OCI-LY3 (cell line): ENCODE results near the gene FBXL13.
"Not testable (repeated sequence)": the region's sequence is repeated elsewhere in the genome, so short reads cannot be mapped to it uniquely, and the experiment has no call there.

Experiments
- H2AFZ ChIP-seq: fragments of 200-600, 300-600 bp; shearing (Covaris generic); 2 replicates; pipeline ENCODE4 v1.6.0; 2014; ENCODE audit warnings: antibody characterized with exemption, low read depth, low read length
- H3K27ac ChIP-seq: fragments of 200-600, 300-600 bp; sonication (generic); 2 replicates; pipeline ENCODE4 v1.5.1; 2014; ENCODE audit warnings: mild to moderate bottlenecking, low read length, moderate library complexity, mixed read lengths
- H3K27me3 ChIP-seq: fragments of 200-600, 300-600 bp; sonication (generic); 2 replicates; pipeline ENCODE4 v1.6.1; 2014; ENCODE audit warnings: low read depth, low read length, mixed read lengths
- H3K36me3 ChIP-seq: fragments of 200-600, 300-600 bp; sonication (generic); replicated peaks from 2 replicates; pipeline ENCODE3; 2014; ENCODE audit warnings: low read depth, low read length, mixed read lengths
- H3K4me1 ChIP-seq: fragments of 300-600, 200-600 bp; sonication (generic); 2 replicates; pipeline ENCODE4 v1.6.1; 2014; ENCODE audit warnings: low read length, mixed read lengths
- H3K4me2 ChIP-seq: fragments of 200-600, 300-600 bp; sonication (generic); 2 replicates; pipeline ENCODE4 v1.6.1; 2014; ENCODE audit warnings: low read length, mixed read lengths
- H3K4me3 ChIP-seq: fragments of 300-600, 200-600 bp; sonication (generic); 2 replicates; pipeline ENCODE4 v1.5.1; 2014; ENCODE audit warnings: antibody characterized with exemption, mild to moderate bottlenecking, low read length, moderate library complexity
- H3K79me2 ChIP-seq: fragments of 300-600, 200-600 bp; shearing (Covaris generic); 2 replicates; pipeline ENCODE4 v1.6.1; 2014; ENCODE audit warnings: mild to moderate bottlenecking, low read length, mixed read lengths
- H3K9ac ChIP-seq: fragments of 300-600, 200-600 bp; shearing (Covaris generic); 2 replicates; pipeline ENCODE4 v1.6.0; 2014; ENCODE audit warnings: mild to moderate bottlenecking, low read length, moderate library complexity
- H3K9me3 ChIP-seq: fragments of 200-600, 300-600 bp; shearing (Covaris generic); 2 replicates; pipeline ENCODE4 v1.6.1; 2014; ENCODE audit warnings: low read length, mixed read lengths; ENCODE audit not compliant: insufficient read depth
- H4K20me1 ChIP-seq: fragments of 200-600, 300-600 bp; sonication (generic); 2 replicates; pipeline ENCODE4 v1.6.1; 2016; ENCODE audit warnings: low read length, mixed read lengths; ENCODE audit not compliant: insufficient read depth
- CTCF ChIP-seq: fragments of 200-600, 300-600 bp; sonication (generic); IDR thresholded peaks from 2 replicates; pipeline ENCODE4 v1.5.1; 2014; ENCODE audit warnings: antibody characterized with exemption, low read length, low read depth
- EZH2phosphoT487 ChIP-seq: fragments of 200-600 bp; shearing (Covaris generic); IDR thresholded peaks from 2 replicates; pipeline ENCODE4 v1.6.1; 2018; ENCODE audit warnings: antibody characterized with exemption, mixed run types, low read depth

The FBXL13 gene

DNA sequence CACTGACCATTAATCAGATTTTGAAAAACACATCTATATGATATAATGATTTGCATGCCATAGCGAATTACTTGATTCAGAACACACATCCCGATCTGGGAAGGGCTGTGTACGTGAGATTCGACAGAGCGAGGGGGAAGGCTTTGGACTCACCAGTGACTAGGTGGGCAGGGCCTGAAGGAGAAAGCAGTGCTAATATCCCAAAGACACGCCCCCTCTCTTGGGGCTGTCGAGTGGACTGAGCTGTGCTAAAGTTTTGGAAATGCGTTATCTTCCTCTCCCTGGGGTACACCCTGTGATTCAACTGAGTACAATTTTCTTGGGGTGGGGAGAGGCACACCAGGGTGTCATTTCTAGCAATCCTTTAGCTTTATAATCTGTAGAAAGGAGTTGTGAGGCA lies 160.0 kb downstream of the FBXL13 start:
- Histone ChIP-seq H2AFZ (no peak overlapping the region), H3K36me3 (no peaks in the 10 kb centered on the region), H3K9ac (no peak overlapping the region), H3K4me2 (no peak overlapping the region), H3K9me3 (no peaks in the 10 kb centered on the region), H4K20me1 (no peaks in the 10 kb centered on the region), H3K79me2 (no peaks in the 10 kb centered on the region), H3K4me3 (no peak overlapping the region), H3K27ac (no peak overlapping the region), H3K4me1 (no peaks in the 10 kb centered on the region), H3K27me3 (no peaks in the 10 kb centered on the region)
- TF ChIP-seq EZH2phosphoT487 (no peak), CTCF (no peak)

- TF ChIP-seq EZH2phosphoT487 (no peak), CTCF (no peak)
- Histone ChIP-seq H3K9ac (no peak overlapping the region), H3K4me3 (no peak overlapping the region), H4K20me1 (no peaks in the 10 kb centered on the region), H3K9me3 (no peaks in the 10 kb centered on the region), H3K27ac (no peak overlapping the region), H3K4me1 (no peaks in the 10 kb centered on the region), H2AFZ (no peak overlapping the region), H3K36me3 (no peaks in the 10 kb centered on the region), H3K27me3 (no peaks in the 10 kb centered on the region), H3K79me2 (no peaks in the 10 kb centered on the region), H3K4me2 (no peak overlapping the region)
Observed at GRCh38 chr7:102913826-102914225, 160.8 kb downstream of the FBXL13 start.

DNA sequence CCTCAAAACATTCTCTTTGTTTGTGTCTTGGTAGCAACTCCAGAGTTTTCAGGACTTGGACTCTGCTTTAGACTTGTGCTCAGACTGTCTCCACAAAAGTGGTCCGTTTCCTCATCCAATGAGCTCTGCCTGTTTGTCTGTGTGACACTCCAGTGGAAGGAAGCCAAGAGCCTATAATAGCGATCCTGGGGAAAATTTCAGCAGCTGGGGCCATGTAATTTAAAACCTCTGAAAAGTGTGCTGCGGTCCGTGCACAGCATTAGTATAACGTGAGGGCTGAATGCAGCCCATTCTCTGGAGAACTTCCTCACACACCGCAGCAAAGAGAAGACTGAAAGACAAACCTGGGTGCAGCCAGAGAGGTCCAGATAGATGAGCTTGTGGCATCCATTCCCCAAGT lies 161.9 kb downstream of the FBXL13 start, which contains the start of gene LRRC17:
Gene LRRC17 (plus strand): TSS at position 259 of the 400 bp plus-strand sequence. CDS start 20,914 bp downstream, outside the sequence.
- Histone ChIP-seq H3K4me1 (no peaks in the 10 kb centered on the region), H3K9me3 (no peaks in the 10 kb centered on the region), H2AFZ (no peak within 1 kb of the TSS; the same call in 1 of the 2 replicates), H3K4me3 (no peak within 1 kb of the TSS), H4K20me1 (no peaks in the 10 kb centered on the region), H3K9ac (no peak within 1 kb of the TSS), H3K36me3 (no peaks in the 10 kb centered on the region), H3K79me2 (no peaks in the 10 kb centered on the region), H3K27ac (no peak within 1 kb of the TSS), H3K4me2 (no peak within 1 kb of the TSS), H3K27me3 (no peaks in the 10 kb centered on the region)
- TF ChIP-seq EZH2phosphoT487, result no peak
- no peak for TF ChIP-seq CTCF

- H2AFZ ChIP-seq, result no peak overlapping the region
- H3K27ac ChIP-seq, result no peak overlapping the region
- TF ChIP-seq CTCF (no peak), EZH2phosphoT487 (no peak)
- H4K20me1 ChIP-seq, result no peaks in the 10 kb centered on the region
- H3K4me1 ChIP-seq, result no peaks in the 10 kb centered on the region
- no peaks in the 10 kb centered on the region for H3K9me3 ChIP-seq
- no peaks in the 10 kb centered on the region for H3K36me3 ChIP-seq
- no peak overlapping the region for H3K9ac ChIP-seq
- no peaks in the 10 kb centered on the region for H3K27me3 ChIP-seq
- no peaks in the 10 kb centered on the region for H3K79me2 ChIP-seq
- no peak overlapping the region for H3K4me2 ChIP-seq
- H3K4me3 ChIP-seq, result no peak overlapping the region
Observed at GRCh38 chr7:102908676-102909075, 165.9 kb downstream of the FBXL13 start.

- H3K27ac ChIP-seq, H3K27me3 ChIP-seq, H4K20me1 ChIP-seq, H3K36me3 ChIP-seq, H3K9me3 ChIP-seq, H2AFZ ChIP-seq, H3K4me3 ChIP-seq, H3K4me1 ChIP-seq, H3K4me2 ChIP-seq, H3K9ac ChIP-seq, H3K79me2 ChIP-seq: not testable (repeated sequence)
Observed at GRCh38 chr7:102903576-102903975, 171.0 kb downstream of the FBXL13 start.

- not testable (repeated sequence) for H3K4me2 ChIP-seq, H3K9me3 ChIP-seq, H3K4me3 ChIP-seq, H3K4me1 ChIP-seq, H3K27ac ChIP-seq, H3K27me3 ChIP-seq, H2AFZ ChIP-seq, H3K9ac ChIP-seq, H3K36me3 ChIP-seq, H3K79me2 ChIP-seq, H4K20me1 ChIP-seq
Observed at GRCh38 chr7:102902052-102902451, 172.5 kb downstream of the FBXL13 start.
